B cell (primary cell): ENCODE data around the gene SKOR1. TPM values are rescaled to one million over a fixed set of nuclear protein-coding genes. Genes with fewer than 3 reads are reported as not detected.

Experiments
- ATAC-seq: fragments of 200-7000 bp; cut with Tn5 transposase; one replicate; pipeline ENCODE4 v1.10.0; 2021; ENCODE audit warnings: low read depth, mild to moderate bottlenecking, moderate number of reproducible peaks, moderate library complexity
- CTCF ChIA-PET: fragments of 350-600 bp; sonication (Branson Sonifier 250); formaldehyde crosslinking; loops from one replicate; lab custom pipeline; 2021; ENCODE audit warnings: antibody characterized with exemption, inconsistent platforms; lab: Charles Lee
- POLR2A ChIA-PET: fragments of 350-600 bp; sonication (Branson Sonifier 250); formaldehyde crosslinking; loops from one replicate; lab custom pipeline; 2021; ENCODE audit warnings: antibody characterized with exemption; lab: Charles Lee
- DNase-seq: peaks from one replicate; pipeline ENCODE4 v3.0.0; 2013
- H2AFZ ChIP-seq: 2 replicates; pipeline ENCODE4 v1.6.1; 2012; ENCODE audit warnings: mild to moderate bottlenecking, low read depth, low read length; ENCODE audit not compliant: insufficient read depth, poor library complexity, severe bottlenecking
- H3K27ac ChIP-seq, 2 donors: 1 replicate in 1 of 2; 2 replicates in 1 of 2; pipeline ENCODE4 v1.5.1; 2012 to 2013; ENCODE audit warnings: low read length in 2 of 2, mild to moderate bottlenecking in 2 of 2, moderate library complexity in 1 of 2
- H3K27me3 ChIP-seq, 4 experiments: fragments of 200-600 bp in 1 of 4; sonication (generic) in 1 of 4; replicated peaks in 1 of 4; 1 replicate in 2 of 4; 2 replicates in 2 of 4; pipeline versions ENCODE4 v1.6.1 to v1.7.0; 2013 to 2016; ENCODE audit warnings: low read length in 3 of 4, mild to moderate bottlenecking in 2 of 4, mixed read lengths in 1 of 4, moderate library complexity in 1 of 4; ENCODE audit not compliant: insufficient read depth in 4 of 4, control insufficient read depth in 3 of 4; ENCODE audit errors: control extremely low read depth in 1 of 4
- H3K36me3 ChIP-seq, 2 experiments: replicated peaks in 1 of 2; 1 replicate in 1 of 2; 2 replicates in 1 of 2; pipeline versions ENCODE4 v1.6.1 to v1.7.1; 2013; ENCODE audit warnings: low read length in 1 of 2; ENCODE audit not compliant: insufficient read depth in 2 of 2, control insufficient read depth in 1 of 2; ENCODE audit errors: control extremely low read depth in 1 of 2, extremely low read depth in 1 of 2
- H3K4me1 ChIP-seq, 2 donors: fragments of 200-600 bp in 1 of 2; sonication (generic) in 1 of 2; 1 replicate in 1 of 2; 2 replicates in 1 of 2; pipeline versions ENCODE4 v1.5.1 to v1.6.1; 2013 to 2017; ENCODE audit warnings: low read length in 2 of 2; ENCODE audit not compliant: control insufficient read depth in 2 of 2, insufficient read depth in 2 of 2
- H3K4me2 ChIP-seq: replicated peaks from 2 replicates; pipeline ENCODE3; 2012; ENCODE audit warnings: mild to moderate bottlenecking, low read depth, low read length; ENCODE audit not compliant: poor library complexity, severe bottlenecking
- H3K4me3 ChIP-seq, 5 experiments: fragments of 200-600 bp in 1 of 5; sonication (generic) in 1 of 5; 1 replicate in 3 of 5; 2 replicates in 2 of 5; pipeline versions ENCODE4 v1.5.1 to v1.7.0; 2011 to 2016; ENCODE audit warnings: low read length in 4 of 5, mild to moderate bottlenecking in 4 of 5, low read depth in 2 of 5, control low read depth in 1 of 5, moderate library complexity in 1 of 5; ENCODE audit not compliant: insufficient read depth in 1 of 5; ENCODE audit errors: control extremely low read depth in 1 of 5, extremely low read depth in 1 of 5
- H3K79me2 ChIP-seq: fragments of 200-600 bp; sonication (generic); one replicate; pipeline ENCODE4 v1.6.0; 2016; ENCODE audit warnings: low read length; ENCODE audit not compliant: control insufficient read depth, insufficient read depth
- H3K9ac ChIP-seq: fragments of 200-600 bp; sonication (generic); 2 replicates; pipeline ENCODE4 v1.6.1; 2017; ENCODE audit warnings: mild to moderate bottlenecking, low read length, moderate library complexity
- H3K9me3 ChIP-seq, 3 donors: one replicate each; pipeline versions ENCODE4 v1.6.1 to v1.7.1; 2013; ENCODE audit warnings: low read length in 2 of 3; ENCODE audit not compliant: control insufficient read depth in 2 of 3, insufficient read depth in 1 of 3; ENCODE audit errors: control extremely low read depth in 1 of 3
- H4K20me1 ChIP-seq: 2 replicates; pipeline ENCODE4 v1.6.0; 2012; ENCODE audit warnings: mild to moderate bottlenecking, low read length; ENCODE audit not compliant: insufficient read depth, control insufficient read depth, poor library complexity, severe bottlenecking
- H3K27ac Mint-ChIP-seq: one replicate; pipeline ENCODE4 v1.8.0; 2021; ENCODE audit warnings: mixed read lengths
- H3K27me3 Mint-ChIP-seq: one replicate; pipeline ENCODE4 v1.8.0; 2021; ENCODE audit warnings: mixed read lengths
- H3K4me1 Mint-ChIP-seq: one replicate; pipeline ENCODE4 v1.8.0; 2021; ENCODE audit warnings: mixed read lengths
- H3K4me3 Mint-ChIP-seq: one replicate; pipeline ENCODE4 v1.8.0; 2021; ENCODE audit warnings: mixed read lengths
- H3K9me3 Mint-ChIP-seq: one replicate; pipeline ENCODE4 v1.8.0; 2022; ENCODE audit warnings: mixed read lengths; ENCODE audit not compliant: insufficient read depth
- CTCF ChIP-seq: fragments of 200-600 bp; IDR thresholded peaks from one replicate; pipeline ENCODE4 v1.8.0; 2022; ENCODE audit warnings: antibody characterized with exemption, mild to moderate bottlenecking
- EZH2 ChIP-seq: IDR thresholded peaks from 2 replicates; pipeline ENCODE4 v1.6.1; 2012; ENCODE audit warnings: borderline replicate concordance, low read depth, mild to moderate bottlenecking, moderate library complexity, low read length; ENCODE audit not compliant: insufficient read depth, poor library complexity, severe bottlenecking
- WGBS: methylation state at CpG from one replicate; pipeline ENCODE4 v1.1.5; 2013; ENCODE audit warnings: missing lambda C conversion rate; ENCODE audit not compliant: insufficient coverage; 5-methylcytosine and 5-hydroxymethylcytosine counted together
- intact Hi-C: fragments of 100-400 bp; cut with micrococcal nuclease; formaldehyde crosslinking; loops from one replicate; pipeline ENCODE4 v1.10.0; 2022
- polyA plus RNA-seq: library from polyadenylated mRNA; depleted of rRNA; stranded (reverse); fragments of >200 nt; gene quantifications from 2 replicates; pipeline ENCODE4 v1.2.3, GENCODE V29; 2012
- total RNA-seq, 2 donors: library from RNA; stranded (reverse); fragments of 120-200 nt in 1 of 2; gene quantifications; 1 replicate in 1 of 2; 2 replicates in 1 of 2; pipeline versions ENCODE4 v1.2.3 to v1.2.4, GENCODE V29; 2013 to 2022

Gene SKOR1
- total and polyA plus RNA-seq, 2 donors (not counting 1 experiment from before 2014, with no cell fraction given) = 0.37 to 0.67 TPM

DNA sequence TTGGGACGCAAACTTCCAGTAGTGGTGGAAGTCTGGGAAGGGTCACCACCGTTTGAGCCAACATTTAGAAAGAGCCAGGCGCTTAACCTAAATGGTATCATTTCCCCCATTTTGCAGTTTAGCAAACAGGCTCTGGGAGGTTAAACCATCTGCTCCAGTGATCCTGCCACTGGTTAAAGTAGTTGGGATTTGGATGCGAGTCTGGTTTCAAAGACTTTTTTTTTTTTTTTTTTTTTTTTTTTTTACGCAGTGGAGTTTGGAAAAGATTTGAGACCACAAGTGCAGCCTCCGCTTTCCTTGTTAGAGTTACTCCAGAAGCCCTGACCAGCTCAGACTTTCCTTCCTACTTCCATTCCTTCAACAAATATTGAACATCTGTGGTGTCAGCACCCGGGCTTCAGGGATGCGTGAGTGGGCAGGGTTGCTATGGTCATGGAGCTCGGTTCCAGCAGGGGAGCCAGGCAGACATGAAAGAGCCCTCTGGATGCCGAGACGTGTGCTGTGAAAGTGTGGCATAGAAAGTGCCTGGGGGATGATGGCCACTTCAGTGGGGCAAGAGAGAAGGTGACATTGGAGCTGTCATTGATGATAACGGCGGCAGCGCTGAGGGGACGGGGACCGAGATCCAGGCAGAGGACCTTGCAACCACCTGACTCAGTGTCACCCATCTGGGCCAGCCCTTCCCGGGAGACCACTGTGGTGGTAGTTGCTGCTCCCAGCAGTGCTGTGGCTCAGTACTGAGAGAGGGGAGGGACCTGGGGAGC lies 15.6 kb downstream of the SKOR1 start:
- Histone ChIP-seq H3K27me3 (peaks cover 0 to 24% (median 7%) of the 10 kb centered on the region in 4 experiments), H4K20me1 (no peaks in the 10 kb centered on the region), H3K4me1 (peaks cover 21 to 28% of the 10 kb centered on the region in 2 donors), H3K4me3 (peak overlapping the region; percentile 68 to 97 (median 83)), H3K79me2 (no peaks in the 10 kb centered on the region), H3K9me3 (peaks cover 0 to 3% (median 0%) of the 10 kb centered on the region in 3 donors), H2AFZ (peak overlapping the region; percentile 98), H3K9ac (peak overlapping the region; percentile 96), H3K27ac (peak overlapping the region; percentile 95 to 96), H3K36me3 (no peaks in the 10 kb centered on the region), H3K4me2 (peak overlapping the region; percentile 88)
- peak overlapping the region; percentile 91 for H3K4me3 Mint-ChIP-seq
- 14% methylated on average over 10 of the region's 17 CpGs for WGBS
- H3K4me1 Mint-ChIP-seq = peaks cover 33% of the 10 kb centered on the region
- ChIA-PET CTCF (interaction anchor here (0.7 to 2.0 kb wide), 8 partner anchors 20 to 384 kb away, joined by 3 to 10 read pairs (median 6); partner anchors contain the start of genes C15orf61 and PIAS1), POLR2A (interaction anchor here (0.7 to 1.3 kb wide), 5 partner anchors 8 to 599 kb away, joined by 3 to 14 read pairs (median 5); partner anchors contain the start of genes FEM1B and MAP2K5)
- DNase-seq (peak; percentile 54), ATAC-seq (no peak)
- peak overlapping the region; percentile 97 for H3K27ac Mint-ChIP-seq
- TF ChIP-seq CTCF = no peak
- TF ChIP-seq EZH2 = no peak
- H3K27me3 Mint-ChIP-seq = peaks cover 12% of the 10 kb centered on the region
- no peaks in the 10 kb centered on the region for H3K9me3 Mint-ChIP-seq
- intact Hi-C loops = loop anchor here (1.0 to 10.0 kb wide), 8 partner anchors 22 to 1136 kb away; partner anchors contain the start of genes C15orf61, CLN6, MAP2K5 and PIAS1

DNA sequence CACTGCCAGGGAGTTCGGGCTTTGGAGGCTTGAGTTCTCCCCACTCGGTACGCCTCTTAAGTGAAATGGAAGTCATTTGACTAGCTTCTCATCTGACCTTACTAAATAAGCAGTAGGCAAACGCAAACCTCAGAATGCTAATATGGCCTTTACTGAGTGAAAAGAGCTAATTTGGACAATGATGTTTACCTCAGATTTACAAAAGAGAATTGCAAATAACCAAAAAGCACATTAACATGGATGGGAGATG lies 16.1 kb downstream of the SKOR1 start:
- DNase-seq (no peak), ATAC-seq (no peak)
- Histone ChIP-seq H3K27me3 (peaks cover 0 to 20% (median 5%) of the 10 kb centered on the region in 4 experiments), H3K36me3 (no peaks in the 10 kb centered on the region), H4K20me1 (no peaks in the 10 kb centered on the region), H3K27ac (no peak overlapping the region), H3K9me3 (no peaks in the 10 kb centered on the region), H3K4me3 (peak overlapping the region in 4 of 5 experiments; percentile 68 to 97 (median 76)), H3K4me1 (peaks cover 18 to 23% of the 10 kb centered on the region in 2 donors), H3K9ac (peak overlapping the region; percentile 96), H3K79me2 (no peaks in the 10 kb centered on the region), H2AFZ (peak overlapping the region; percentile 98), H3K4me2 (peak overlapping the region; percentile 88)
- WGBS = no CpG with 5 or more reads among the region's 4 CpGs
- peak overlapping the region; percentile 91 for H3K4me3 Mint-ChIP-seq
- peaks cover 7% of the 10 kb centered on the region for H3K27me3 Mint-ChIP-seq
- ChIA-PET POLR2A (interaction anchor here (0.7 to 1.3 kb wide), 2 partner anchors 9 to 299 kb away, joined by 3 to 5 read pairs; partner anchors contain the start of gene MAP2K5), CTCF (interaction anchor here (0.7 to 2.0 kb wide), 8 partner anchors 20 to 384 kb away, joined by 3 to 10 read pairs (median 6); partner anchors contain the start of genes C15orf61 and PIAS1)
- H3K9me3 Mint-ChIP-seq = no peaks in the 10 kb centered on the region
- intact Hi-C loops = loop anchor here (2.0 to 10.0 kb wide), 3 partner anchors 213 to 1137 kb away; partner anchors contain the start of genes PIAS1 and SMAD6
- TF ChIP-seq CTCF (no peak), EZH2 (no peak)
- peaks cover 29% of the 10 kb centered on the region for H3K4me1 Mint-ChIP-seq
- H3K27ac Mint-ChIP-seq = peak overlapping the region; percentile 93
